ENCODE results near the gene AGO1. TPM values are rescaled to one million over a fixed set of nuclear protein-coding genes. Genes with fewer than 3 reads are reported as not detected.

AGO1 gene
- total RNA-seq, 1 donor from 2014 or later, result 35.1 TPM

DNA sequence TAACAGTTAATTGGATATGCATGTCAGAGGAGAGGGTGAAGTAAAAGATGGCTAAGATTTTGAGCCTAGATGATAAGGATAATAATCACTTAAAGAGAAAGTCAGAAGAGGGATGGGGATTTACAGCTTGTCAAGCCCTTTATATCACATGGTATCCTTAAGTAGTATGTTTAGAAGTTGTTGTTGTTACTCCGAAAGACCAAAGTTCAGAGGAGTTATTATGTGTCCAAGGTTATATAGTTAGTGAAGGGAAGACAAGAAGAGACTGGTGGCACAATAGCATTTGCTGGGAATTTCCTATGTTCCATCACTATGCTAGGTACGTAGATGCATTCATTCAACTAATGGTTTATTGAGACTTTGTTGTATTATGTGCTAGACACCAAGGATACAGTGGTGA is 30.8 kb upstream of the AGO1 start:
- Histone ChIP-seq H3K9me3 (ENCODE audit: insufficient read depth, low read depth, low read length) (no peaks in the 10 kb centered on the region), H3K79me2 (ENCODE audit: insufficient read depth, low read length) (no peaks in the 10 kb centered on the region), H3K9ac (ENCODE audit: low read length) (no peak overlapping the region), H3K4me1 (ENCODE audit: insufficient read depth, low read length) (no peaks in the 10 kb centered on the region), H3K36me3 (ENCODE audit: insufficient read depth, low read length) (peaks cover 23% of the 10 kb centered on the region), H3K4me2 (ENCODE audit: low read length) (no peak overlapping the region), H2AFZ (ENCODE audit: low read depth, low read length) (no peak overlapping the region), H3K4me3 (ENCODE audit: insufficient read depth, low read depth, low read length) (no peak overlapping the region), H3K27me3 (ENCODE audit: insufficient read depth, low read length) (no peaks in the 10 kb centered on the region), H3K27ac (ENCODE audit: low read depth, low read length) (no peak overlapping the region), H4K20me1 (ENCODE audit: insufficient read depth, low read length) (no peaks in the 10 kb centered on the region)
- no peak overlapping the region for H3K27ac Mint-ChIP-seq (ENCODE audit: unreplicated experiment)
- TF ChIP-seq EZH2 (IDR thresholded peaks at IDR 0.05; ENCODE audit: insufficient read depth, low read length), result no peak
- TF ChIP-seq CTCF (IDR thresholded peaks at IDR 0.05; ENCODE audit: insufficient read depth, low read depth, low read length), result no peak
- no peak for FAIRE-seq
- H3K36me3 Mint-ChIP-seq (ENCODE audit: low read depth, unreplicated experiment), result peaks cover 9% of the 10 kb centered on the region
- DNase-seq (ENCODE audit: low read depth), result no peak
- H3K4me3 Mint-ChIP-seq (ENCODE audit: unreplicated experiment), result no peak overlapping the region
- H3K9me3 Mint-ChIP-seq (ENCODE audit: unreplicated experiment), result no peaks in the 10 kb centered on the region
- no peaks in the 10 kb centered on the region for H3K4me1 Mint-ChIP-seq (ENCODE audit: low read depth, unreplicated experiment)
- no peaks in the 10 kb centered on the region for H3K27me3 Mint-ChIP-seq (ENCODE audit: low read depth, unreplicated experiment)

GRCh38 chr1:35854989-35855700 is 27.9 kb upstream of the AGO1 start:
- Histone ChIP-seq H3K27me3 (ENCODE audit: insufficient read depth, low read length) (no peaks in the 10 kb centered on the region), H3K4me3 (ENCODE audit: insufficient read depth, low read depth, low read length) (no peak overlapping the region), H3K9me3 (ENCODE audit: insufficient read depth, low read depth, low read length) (no peaks in the 10 kb centered on the region), H2AFZ (ENCODE audit: low read depth, low read length) (no peak overlapping the region), H3K79me2 (ENCODE audit: insufficient read depth, low read length) (no peaks in the 10 kb centered on the region), H3K4me2 (ENCODE audit: low read length) (no peak overlapping the region), H3K27ac (ENCODE audit: low read depth, low read length) (no peak overlapping the region), H3K36me3 (ENCODE audit: insufficient read depth, low read length) (peaks cover 19% of the 10 kb centered on the region), H3K9ac (ENCODE audit: low read length) (no peak overlapping the region), H4K20me1 (ENCODE audit: insufficient read depth, low read length) (no peaks in the 10 kb centered on the region), H3K4me1 (ENCODE audit: insufficient read depth, low read length) (no peaks in the 10 kb centered on the region)
- Mint-ChIP-seq H3K9me3 (ENCODE audit: unreplicated experiment) (no peaks in the 10 kb centered on the region), H3K36me3 (ENCODE audit: low read depth, unreplicated experiment) (peaks cover 9% of the 10 kb centered on the region), H3K4me1 (ENCODE audit: low read depth, unreplicated experiment) (no peaks in the 10 kb centered on the region), H3K4me3 (ENCODE audit: unreplicated experiment) (no peak overlapping the region), H3K27me3 (ENCODE audit: low read depth, unreplicated experiment) (no peaks in the 10 kb centered on the region), H3K27ac (ENCODE audit: unreplicated experiment) (no peak overlapping the region)
- DNase-seq (ENCODE audit: low read depth) (no peak), FAIRE-seq (no peak)
- TF ChIP-seq CTCF (IDR thresholded peaks at IDR 0.05; ENCODE audit: insufficient read depth, low read depth, low read length), result no peak

GRCh38 chr1:35856964-35857363 is 26.0 kb upstream of the AGO1 start:
- no peaks in the 10 kb centered on the region for H4K20me1 ChIP-seq (ENCODE audit: insufficient read depth, low read length)
- no peaks in the 10 kb centered on the region for H3K4me1 ChIP-seq (ENCODE audit: insufficient read depth, low read length)
- no peaks in the 10 kb centered on the region for H3K27me3 ChIP-seq (ENCODE audit: insufficient read depth, low read length)
- no peaks in the 10 kb centered on the region for H3K4me1 Mint-ChIP-seq (ENCODE audit: low read depth, unreplicated experiment)
- no peak overlapping the region for H3K27ac ChIP-seq (ENCODE audit: low read depth, low read length)
- no peak overlapping the region for H3K4me3 Mint-ChIP-seq (ENCODE audit: unreplicated experiment)
- DNase-seq (ENCODE audit: low read depth) (no peak), FAIRE-seq (no peak)
- no peaks in the 10 kb centered on the region for H3K79me2 ChIP-seq (ENCODE audit: insufficient read depth, low read length)
- H3K36me3 ChIP-seq (ENCODE audit: insufficient read depth, low read length), result peaks cover 12% of the 10 kb centered on the region
- H3K9me3 Mint-ChIP-seq (ENCODE audit: unreplicated experiment), result no peaks in the 10 kb centered on the region
- no peak overlapping the region for H2AFZ ChIP-seq (ENCODE audit: low read depth, low read length)
- no peaks in the 10 kb centered on the region for H3K9me3 ChIP-seq (ENCODE audit: insufficient read depth, low read depth, low read length)
- H3K9ac ChIP-seq (ENCODE audit: low read length), result no peak overlapping the region
- H3K4me3 ChIP-seq (ENCODE audit: insufficient read depth, low read depth, low read length), result no peak overlapping the region
- TF ChIP-seq CTCF (IDR thresholded peaks at IDR 0.05; ENCODE audit: insufficient read depth, low read depth, low read length) (no peak), EZH2 (IDR thresholded peaks at IDR 0.05; ENCODE audit: insufficient read depth, low read length) (no peak)
- peaks cover 12% of the 10 kb centered on the region for H3K36me3 Mint-ChIP-seq (ENCODE audit: low read depth, unreplicated experiment)
- H3K27me3 Mint-ChIP-seq (ENCODE audit: low read depth, unreplicated experiment), result no peaks in the 10 kb centered on the region
- H3K4me2 ChIP-seq (ENCODE audit: low read length), result no peak overlapping the region
- H3K27ac Mint-ChIP-seq (ENCODE audit: unreplicated experiment), result no peak overlapping the region
